Neural progenitor cell (in vitro differentiated cells): ENCODE data around the gene FBXO17. TPM values are rescaled to one million over a fixed set of nuclear protein-coding genes. Genes with fewer than 3 reads are reported as not detected.

Experiments used
- DNase-seq: peaks from one replicate; pipeline ENCODE4 v3.0.0-alpha.2; 2016; ENCODE audit warnings: low spot score
- H2AFZ ChIP-seq: fragments of 200-600 bp; sonication (generic); replicated peaks from 2 replicates; pipeline ENCODE4 v1.6.1; 2016; ENCODE audit warnings: antibody characterized with exemption
- H3F3A ChIP-seq: fragments of 200-600 bp; sonication (generic); 2 replicates; pipeline ENCODE4 v1.6.1; 2016; ENCODE audit warnings: antibody characterized with exemption, low read depth
- H3K27ac ChIP-seq: fragments of 200-600 bp; sonication (generic); 2 replicates; pipeline ENCODE4 v1.5.1; 2016; ENCODE audit warnings: mild to moderate bottlenecking
- H3K27me3 ChIP-seq: fragments of 200-600 bp; sonication (generic); 2 replicates; pipeline ENCODE4 v1.6.1; 2016; ENCODE audit warnings: mild to moderate bottlenecking, moderate library complexity
- H3K36me3 ChIP-seq: fragments of 200-600 bp; sonication (generic); 2 replicates; pipeline ENCODE4 v1.5.1; 2016
- H3K4me1 ChIP-seq: fragments of 200-600 bp; sonication (generic); 2 replicates; pipeline ENCODE4 v1.6.1; 2016; ENCODE audit warnings: mixed run types
- H3K4me2 ChIP-seq: fragments of 200-600 bp; sonication (generic); 2 replicates; pipeline ENCODE4 v1.6.1; 2016
- H3K4me3 ChIP-seq: fragments of 200-600 bp; sonication (generic); 2 replicates; pipeline ENCODE4 v1.5.1; 2016
- H3K79me2 ChIP-seq: fragments of 200-600 bp; sonication (generic); 2 replicates; pipeline ENCODE4 v1.6.1; 2016; ENCODE audit warnings: low read depth
- H3K9ac ChIP-seq: fragments of 200-600 bp; sonication (generic); 2 replicates; pipeline ENCODE4 v1.6.1; 2016
- H3K9me3 ChIP-seq: fragments of 200-600 bp; sonication (generic); 2 replicates; pipeline ENCODE4 v1.5.1; 2016; ENCODE audit warnings: low read depth
- H4K20me1 ChIP-seq: fragments of 200-600 bp; sonication (generic); 2 replicates; pipeline ENCODE4 v1.6.1; 2016; ENCODE audit warnings: low read depth
- H3K27ac Mint-ChIP-seq: 3 replicates; pipeline ENCODE4 v1.8.0; 2021; ENCODE audit warnings: mixed read lengths
- H3K27me3 Mint-ChIP-seq: 2 replicates; pipeline ENCODE4 v1.8.0; 2022; ENCODE audit warnings: low read depth, mild to moderate bottlenecking, inconsistent platforms, moderate library complexity, mixed read lengths; ENCODE audit not compliant: insufficient read depth
- H3K36me3 Mint-ChIP-seq: 3 replicates; pipeline ENCODE4 v1.8.0; 2021; ENCODE audit warnings: mixed read lengths
- H3K4me1 Mint-ChIP-seq: 3 replicates; pipeline ENCODE4 v1.8.0; 2021; ENCODE audit warnings: mixed read lengths
- H3K4me3 Mint-ChIP-seq: 3 replicates; pipeline ENCODE4 v1.8.0; 2021; ENCODE audit warnings: mild to moderate bottlenecking, moderate library complexity, mixed read lengths
- H3K9me3 Mint-ChIP-seq: 3 replicates; pipeline ENCODE4 v1.8.0; 2020; ENCODE audit warnings: mixed read lengths
- EZH2 ChIP-seq: fragments of 200-600 bp; sonication (generic); IDR thresholded peaks from 2 replicates; pipeline ENCODE4 v1.6.1; 2017; ENCODE audit warnings: antibody characterized with exemption, mild to moderate bottlenecking, moderate library complexity
- EZH2phosphoT487 ChIP-seq: fragments of 200-600 bp; sonication (generic); IDR thresholded peaks from 2 replicates; pipeline ENCODE4 v1.6.1; 2017; ENCODE audit warnings: antibody characterized with exemption
- total RNA-seq: library from RNA; depleted of rRNA; stranded (reverse); fragments of >200 nt; gene quantifications from 2 replicates; pipeline ENCODE4 v1.2.3, GENCODE V29; 2015; ENCODE audit warnings: low replicate concordance
- TF ChIP-seq, protein P1 (sequence below): fragments of 200-600 bp; sonication (generic); IDR thresholded peaks from 2 replicates; pipeline ENCODE4 v1.5.1; 2017; ENCODE audit warnings: antibody characterized with exemption, mild to moderate bottlenecking

Gene FBXO17
- total RNA-seq, 1 donor from 2014 or later = 8.3 TPM

DNA sequence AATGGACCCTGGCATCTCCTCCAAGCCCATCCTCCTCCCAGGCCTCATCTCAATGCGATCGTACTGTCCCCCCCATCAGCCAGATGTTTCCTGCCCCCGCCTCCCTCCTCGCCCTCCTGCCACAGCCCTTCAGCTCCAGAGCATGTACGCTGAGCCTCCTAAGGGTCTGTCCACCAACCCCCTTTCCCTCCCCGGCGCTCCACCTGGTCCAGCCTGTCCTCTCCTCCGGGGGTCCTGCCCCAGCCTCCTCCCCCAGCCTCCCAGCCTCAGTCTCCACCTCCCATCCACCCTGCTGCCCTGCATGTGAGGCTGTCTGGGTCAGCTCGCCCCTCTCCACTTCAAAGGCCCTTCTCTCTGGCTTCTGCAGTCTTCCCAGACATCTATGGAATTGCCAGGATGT lies 80.6 kb downstream of the FBXO17 start:
- H3K27me3 ChIP-seq = peaks cover 11% of the 10 kb centered on the region
- DNase-seq = no peak
- no peaks in the 10 kb centered on the region for H3K36me3 ChIP-seq
- TF ChIP-seq, protein P1, sequence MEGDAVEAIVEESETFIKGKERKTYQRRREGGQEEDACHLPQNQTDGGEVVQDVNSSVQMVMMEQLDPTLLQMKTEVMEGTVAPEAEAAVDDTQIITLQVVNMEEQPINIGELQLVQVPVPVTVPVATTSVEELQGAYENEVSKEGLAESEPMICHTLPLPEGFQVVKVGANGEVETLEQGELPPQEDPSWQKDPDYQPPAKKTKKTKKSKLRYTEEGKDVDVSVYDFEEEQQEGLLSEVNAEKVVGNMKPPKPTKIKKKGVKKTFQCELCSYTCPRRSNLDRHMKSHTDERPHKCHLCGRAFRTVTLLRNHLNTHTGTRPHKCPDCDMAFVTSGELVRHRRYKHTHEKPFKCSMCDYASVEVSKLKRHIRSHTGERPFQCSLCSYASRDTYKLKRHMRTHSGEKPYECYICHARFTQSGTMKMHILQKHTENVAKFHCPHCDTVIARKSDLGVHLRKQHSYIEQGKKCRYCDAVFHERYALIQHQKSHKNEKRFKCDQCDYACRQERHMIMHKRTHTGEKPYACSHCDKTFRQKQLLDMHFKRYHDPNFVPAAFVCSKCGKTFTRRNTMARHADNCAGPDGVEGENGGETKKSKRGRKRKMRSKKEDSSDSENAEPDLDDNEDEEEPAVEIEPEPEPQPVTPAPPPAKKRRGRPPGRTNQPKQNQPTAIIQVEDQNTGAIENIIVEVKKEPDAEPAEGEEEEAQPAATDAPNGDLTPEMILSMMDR = no peak
- TF ChIP-seq EZH2 = no peak
- TF ChIP-seq EZH2phosphoT487 = no peak
- H3K4me1 ChIP-seq = peaks cover 4% of the 10 kb centered on the region
- H3K4me3 Mint-ChIP-seq = no peak overlapping the region
- H3K4me3 ChIP-seq = no peak overlapping the region
- no peak overlapping the region for H3K27ac ChIP-seq
- no peak overlapping the region for H3K9ac ChIP-seq
- H3K27me3 Mint-ChIP-seq = peaks cover 7% of the 10 kb centered on the region
- peaks cover 7% of the 10 kb centered on the region for H3F3A ChIP-seq
- no peaks in the 10 kb centered on the region for H3K9me3 ChIP-seq
- H3K4me2 ChIP-seq = no peak overlapping the region
- H3K27ac Mint-ChIP-seq = no peak overlapping the region
- peaks cover 11% of the 10 kb centered on the region for H3K4me1 Mint-ChIP-seq
- H3K36me3 Mint-ChIP-seq = no peaks in the 10 kb centered on the region
- H2AFZ ChIP-seq = no peak overlapping the region
- no peaks in the 10 kb centered on the region for H3K79me2 ChIP-seq
- H3K9me3 Mint-ChIP-seq = no peaks in the 10 kb centered on the region
- H4K20me1 ChIP-seq = no peaks in the 10 kb centered on the region

DNA sequence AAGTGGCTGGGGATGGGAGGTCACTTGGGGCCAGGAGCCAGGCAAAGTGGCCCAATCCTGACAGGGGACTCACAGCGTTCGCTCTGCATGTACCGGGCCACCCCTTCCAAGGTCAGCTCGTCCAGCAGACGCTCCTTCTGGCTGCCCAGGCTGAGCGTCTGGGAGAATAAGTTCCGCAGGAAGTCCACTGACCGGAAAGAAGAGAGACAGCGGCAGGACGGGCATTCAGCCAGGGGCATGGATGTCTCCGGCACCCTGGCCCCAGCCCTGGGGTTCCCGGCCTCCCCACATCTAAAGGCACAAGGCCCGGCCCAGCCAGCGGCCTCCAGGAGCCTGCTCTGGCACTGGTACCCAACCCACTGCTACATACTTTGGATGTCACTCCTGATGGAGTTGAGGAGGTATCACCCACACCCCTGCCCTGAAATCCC lies 82.2 kb downstream of the FBXO17 start:
- Histone ChIP-seq H3K4me1 (no peaks in the 10 kb centered on the region), H3K79me2 (no peaks in the 10 kb centered on the region), H4K20me1 (no peaks in the 10 kb centered on the region), H3K27me3 (peaks cover 3% of the 10 kb centered on the region), H3K4me2 (no peak overlapping the region), H3K27ac (no peak overlapping the region), H3F3A (no peaks in the 10 kb centered on the region), H3K9me3 (no peaks in the 10 kb centered on the region), H3K4me3 (no peak overlapping the region), H2AFZ (no peak overlapping the region), H3K36me3 (no peaks in the 10 kb centered on the region), H3K9ac (no peak overlapping the region)
- peaks cover 3% of the 10 kb centered on the region for H3K27me3 Mint-ChIP-seq
- no peaks in the 10 kb centered on the region for H3K9me3 Mint-ChIP-seq
- TF ChIP-seq EZH2phosphoT487 = no peak
- no peak for TF ChIP-seq EZH2
- TF ChIP-seq, protein P1 = no peak
- DNase-seq = no peak
- H3K4me1 Mint-ChIP-seq = peaks cover 4% of the 10 kb centered on the region
- no peaks in the 10 kb centered on the region for H3K36me3 Mint-ChIP-seq
- no peak overlapping the region for H3K27ac Mint-ChIP-seq
- no peak overlapping the region for H3K4me3 Mint-ChIP-seq

DNA sequence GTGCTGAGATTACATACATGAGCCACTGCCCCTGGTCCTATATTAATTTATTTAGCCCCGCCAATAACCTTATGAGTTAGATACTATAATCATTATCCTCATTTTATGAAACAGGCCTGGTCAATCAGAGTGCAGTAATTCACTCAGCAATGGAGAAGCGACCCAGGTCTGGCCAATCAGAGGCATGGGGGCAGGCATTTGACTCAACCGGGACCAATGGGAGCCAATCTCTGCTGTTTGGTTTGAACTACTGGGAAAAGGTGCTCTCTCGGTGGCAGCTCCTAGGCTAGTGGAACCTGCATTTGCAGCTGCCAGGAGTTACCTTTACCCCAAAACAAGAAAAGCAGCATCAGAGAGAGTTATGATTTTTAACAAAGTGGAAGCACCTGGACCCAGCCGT lies 82.7 kb downstream of the FBXO17 start:
- no peak for DNase-seq
- Histone ChIP-seq H3K36me3 (no peaks in the 10 kb centered on the region), H3K4me1 (no peaks in the 10 kb centered on the region)

More for the DNA sequence above, 82.7 kb downstream of the FBXO17 start:
- no peaks in the 10 kb centered on the region for H3K9me3 ChIP-seq
- no peak overlapping the region for H3K27ac ChIP-seq
- no peaks in the 10 kb centered on the region for H3K27me3 ChIP-seq
- Mint-ChIP-seq H3K9me3 (no peaks in the 10 kb centered on the region), H3K27ac (no peak overlapping the region), H3K4me3 (no peak overlapping the region), H3K4me1 (peaks cover 3% of the 10 kb centered on the region), H3K36me3 (no peaks in the 10 kb centered on the region), H3K27me3 (peaks cover 4% of the 10 kb centered on the region)
- no peak overlapping the region for H3K4me2 ChIP-seq
- no peaks in the 10 kb centered on the region for H4K20me1 ChIP-seq
- H3F3A ChIP-seq = no peaks in the 10 kb centered on the region
- H3K79me2 ChIP-seq = no peaks in the 10 kb centered on the region
- TF ChIP-seq EZH2phosphoT487 = no peak
- TF ChIP-seq, protein P1 = no peak
- no peak for TF ChIP-seq EZH2
- no peak overlapping the region for H3K4me3 ChIP-seq
- no peak overlapping the region for H2AFZ ChIP-seq
- no peak overlapping the region for H3K9ac ChIP-seq
